Spleen (tissue), 7 donors: ENCODE measurements around the gene DNM3.

ENCODE experiments used
- POLR2A ChIP-seq, 3 donors: fragments of 450-650 bp; IDR thresholded peaks; one replicate each; pipeline ENCODE4 v1.5.1; 2017; ENCODE audit warnings: antibody characterized with exemption in 3 of 3, mild to moderate bottlenecking in 1 of 3
- POLR2AphosphoS5 ChIP-seq, 3 donors: sonication (generic); formaldehyde crosslinking; IDR thresholded peaks; one replicate each; pipeline ENCODE4 v1.5.1; 2017; ENCODE audit warnings: antibody characterized with exemption in 3 of 3
- TF ChIP-seq, protein P1 (sequence below), 11 experiments: fragments of 200-600 bp in 7 of 11; fragments of 450-650 bp in 4 of 11; sonication (generic) in 4 of 11; IDR thresholded peaks in 8 of 11; conservative IDR thresholded peaks in 3 of 11; 1 replicate in 7 of 11; 2 replicates in 4 of 11; pipeline versions ENCODE4 v1.4.0 to v1.8.0; 2016 to 2021; ENCODE audit warnings: antibody characterized with exemption in 11 of 11, inconsistent platforms in 4 of 11, mild to moderate bottlenecking in 1 of 11
- donor health status: DM: no; HTN: no; CAD: no; lungs with moderate emphysema.
- donor health status: DM: no; HTN: no; CAD: no.
- donor health status: DM: no; HTN: no; CAD: no.

DNA sequence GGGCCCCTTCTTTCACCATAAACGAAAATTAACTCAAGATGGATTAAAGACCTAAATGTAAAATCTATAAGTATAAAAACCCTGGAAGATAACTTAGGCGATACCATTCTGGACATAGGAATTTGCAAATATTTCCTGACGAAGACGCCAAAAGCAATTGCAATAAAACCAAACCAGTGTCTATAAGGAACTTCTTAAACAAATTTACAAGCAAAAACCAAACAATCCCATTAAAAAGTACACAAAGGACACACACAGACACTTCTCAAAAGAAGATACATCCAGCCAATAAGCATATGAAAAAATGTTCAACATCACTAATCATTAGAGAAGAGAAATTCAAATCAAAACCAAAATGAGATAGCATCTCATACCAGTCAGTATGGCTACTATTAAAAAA is 500.4 kb downstream of the DNM3 start:
- TF ChIP-seq POLR2AphosphoS5 (IDR thresholded peaks at IDR 0.05) = no peak
- TF ChIP-seq, protein P1, sequence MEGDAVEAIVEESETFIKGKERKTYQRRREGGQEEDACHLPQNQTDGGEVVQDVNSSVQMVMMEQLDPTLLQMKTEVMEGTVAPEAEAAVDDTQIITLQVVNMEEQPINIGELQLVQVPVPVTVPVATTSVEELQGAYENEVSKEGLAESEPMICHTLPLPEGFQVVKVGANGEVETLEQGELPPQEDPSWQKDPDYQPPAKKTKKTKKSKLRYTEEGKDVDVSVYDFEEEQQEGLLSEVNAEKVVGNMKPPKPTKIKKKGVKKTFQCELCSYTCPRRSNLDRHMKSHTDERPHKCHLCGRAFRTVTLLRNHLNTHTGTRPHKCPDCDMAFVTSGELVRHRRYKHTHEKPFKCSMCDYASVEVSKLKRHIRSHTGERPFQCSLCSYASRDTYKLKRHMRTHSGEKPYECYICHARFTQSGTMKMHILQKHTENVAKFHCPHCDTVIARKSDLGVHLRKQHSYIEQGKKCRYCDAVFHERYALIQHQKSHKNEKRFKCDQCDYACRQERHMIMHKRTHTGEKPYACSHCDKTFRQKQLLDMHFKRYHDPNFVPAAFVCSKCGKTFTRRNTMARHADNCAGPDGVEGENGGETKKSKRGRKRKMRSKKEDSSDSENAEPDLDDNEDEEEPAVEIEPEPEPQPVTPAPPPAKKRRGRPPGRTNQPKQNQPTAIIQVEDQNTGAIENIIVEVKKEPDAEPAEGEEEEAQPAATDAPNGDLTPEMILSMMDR (IDR thresholded peaks at IDR 0.05 in 8 of 11, conservative IDR thresholded peaks at IDR 0.05 in 3 of 11) = no peak
- TF ChIP-seq POLR2A (IDR thresholded peaks at IDR 0.05) = no peak
